ENCODE results near the gene ERICH6B.

DNA sequence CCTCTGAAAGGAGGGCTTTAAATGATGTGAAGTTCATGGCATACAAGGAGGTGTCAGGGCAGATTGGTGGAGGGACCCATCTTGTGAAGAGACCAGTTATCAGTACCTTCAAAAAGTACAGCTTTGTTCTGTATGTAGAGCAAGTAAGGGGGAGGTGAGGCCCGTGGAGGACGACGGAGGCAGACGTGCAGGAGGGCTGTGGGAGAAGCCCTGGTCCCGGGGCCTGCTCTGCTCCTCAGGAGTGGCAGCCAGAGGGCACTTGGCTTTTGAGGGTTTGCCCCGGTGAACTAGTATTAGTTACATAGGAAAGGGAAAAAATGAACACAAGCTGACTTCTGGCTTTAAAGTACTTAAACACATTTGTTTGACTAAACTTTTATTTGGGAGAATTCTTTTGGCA lies 108.7 kb downstream of the ERICH6B start:
- TF ChIP-seq ZNF274 (IDR thresholded peaks at IDR 0.05; ENCODE audit: low read depth, low read length) = no peak
- TF ChIP-seq YY1 (IDR thresholded peaks at IDR 0.05; ENCODE audit: insufficient read depth, insufficient read length) = no peak
